Measurements from ENCODE around the gene CYP19A1. TPM values are rescaled to one million over a fixed set of nuclear protein-coding genes. Genes with fewer than 3 reads are reported as not detected.
A peak's percentile ranks its signal among the peaks of the same experiment; 100 is the strongest.

CYP19A1 gene
- total and polyA plus RNA-seq, 9 of the 15 experiments (the other 6 are each of a cell fraction or from before 2014, with no cell fraction given), result 0.16 to 0.63 (median 0.47) TPM; not detected in 3

GRCh38 chr15:51318382-51319150 lies 19.8 kb downstream of the CYP19A1 start:
- ChIA-PET CTCF (ENCODE audit: low intra/inter-chr PET ratio) (no interaction called here), POLR2A (interaction anchor here (0.6 to 0.7 kb wide), 2 partner anchors 26 to 464 kb away, joined by 3 read pairs; no protein-coding TSS in a partner anchor)
- Histone ChIP-seq H3K79me2 (ENCODE audit: control insufficient read depth, insufficient read depth, low read length) (no peaks in the 10 kb centered on the region), H3K27me3 (ENCODE audit: control insufficient read depth in 2 of 2, insufficient read depth in 2 of 2, low read length in 2 of 2) (peaks cover 3 to 12% of the 10 kb centered on the region in 2 experiments; a peak in 3 of 5 replicates), H3K4me3 (no peak overlapping the region), H3K36me3 (ENCODE audit: control insufficient read depth, insufficient read depth, low read length) (no peaks in the 10 kb centered on the region), H3K9me3 (replicated peaks; ENCODE audit: control insufficient read depth, insufficient read depth, low read depth, low read length) (no peaks in the 10 kb centered on the region), H2AFZ (ENCODE audit: low read depth, low read length) (no peak overlapping the region), H4K20me1 (replicated peaks; ENCODE audit: control insufficient read depth, insufficient read depth, low read length) (no peaks in the 10 kb centered on the region; the same call in 1 of the 2 replicates), H3K4me2 (ENCODE audit: insufficient read depth, low read length) (no peak overlapping the region), H3K4me1 (replicated peaks in 1 of 2; ENCODE audit: control insufficient read depth in 2 of 2, insufficient read depth in 2 of 2, low read length in 2 of 2) (no peaks in the 10 kb centered on the region; a peak in 1 of 5 replicates), H3K9me1 (ENCODE audit: control insufficient read depth, insufficient read depth, low read length) (no peaks in the 10 kb centered on the region), H3K27ac (ENCODE audit: extremely low read depth, low read depth, low read length) (no peak overlapping the region), H3K9ac (ENCODE audit: insufficient read depth in 1 of 2, low read depth in 2 of 2, low read length in 2 of 2) (no peak overlapping the region)
- peak; percentile 74 for TF ChIP-seq CEBPB (tag; IDR thresholded peaks at IDR 0.05)
- TF ChIP-seq CEBPG (CRISPR knock-in tag; IDR thresholded peaks at IDR 0.05), result no peak
- peak; percentile 34 to 80; a peak in 3 of 4 replicates for TF ChIP-seq CEBPG (tag; conservative IDR thresholded peaks at IDR 0.05 in 1 of 2, IDR thresholded peaks at IDR 0.05 in 1 of 2)
- no peak for TF ChIP-seq ZNF696 (CRISPR knock-in tag; conservative IDR thresholded peaks at IDR 0.05)
- no TSS peak for BruUV-seq (replicated peaks)
- no peak for FAIRE-seq
- DNase-seq (ENCODE audit: extremely low read depth in 1 of 4, low spot score in 3 of 4), result no peak
- intact Hi-C loops (cut with micrococcal nuclease) (no loop called here), in situ Hi-C loops (cut with MboI) (no loop called here)
- WGBS (ENCODE audit: insufficient coverage, low coverage, missing lambda C conversion rate), result 2% methylated on average over 7 of the region's 7 CpGs
- no peak for ATAC-seq

GRCh38 chr15:51316636-51317035 lies 21.8 kb downstream of the CYP19A1 start:
- no peak for FAIRE-seq
- Histone ChIP-seq H3K4me3 (no peak overlapping the region), H3K36me3 (ENCODE audit: control insufficient read depth, insufficient read depth, low read length) (no peaks in the 10 kb centered on the region), H3K9me3 (replicated peaks; ENCODE audit: control insufficient read depth, insufficient read depth, low read depth, low read length) (no peaks in the 10 kb centered on the region), H3K27me3 (ENCODE audit: control insufficient read depth in 2 of 2, insufficient read depth in 2 of 2, low read length in 2 of 2) (peaks cover 3 to 10% of the 10 kb centered on the region in 2 experiments; a peak in 3 of 5 replicates), H2AFZ (ENCODE audit: low read depth, low read length) (no peak overlapping the region), H3K79me2 (ENCODE audit: control insufficient read depth, insufficient read depth, low read length) (no peaks in the 10 kb centered on the region), H3K4me2 (ENCODE audit: insufficient read depth, low read length) (no peak overlapping the region), H4K20me1 (replicated peaks; ENCODE audit: control insufficient read depth, insufficient read depth, low read length) (no peaks in the 10 kb centered on the region; the same call in 1 of the 2 replicates), H3K9me1 (ENCODE audit: control insufficient read depth, insufficient read depth, low read length) (no peaks in the 10 kb centered on the region), H3K4me1 (replicated peaks in 1 of 2; ENCODE audit: control insufficient read depth in 2 of 2, insufficient read depth in 2 of 2, low read length in 2 of 2) (no peaks in the 10 kb centered on the region), H3K27ac (ENCODE audit: extremely low read depth, low read depth, low read length) (no peak overlapping the region), H3K9ac (ENCODE audit: insufficient read depth in 1 of 2, low read depth in 2 of 2, low read length in 2 of 2) (no peak overlapping the region)
- BruUV-seq (replicated peaks), result no TSS peak
- CTCF ChIA-PET (ENCODE audit: low intra/inter-chr PET ratio), result no interaction called here
- POLR2A ChIA-PET, result no interaction called here
- 9% methylated on average over 1 of the region's 1 CpG for WGBS (ENCODE audit: insufficient coverage, low coverage, missing lambda C conversion rate)
- DNase-seq (ENCODE audit: extremely low read depth in 1 of 4, low spot score in 3 of 4), result no peak
- ATAC-seq, result no peak
- in situ Hi-C loops (cut with MboI), result no loop called here
- intact Hi-C loops (cut with micrococcal nuclease), result no loop called here
- TF ChIP-seq ZNF639 (CRISPR knock-in tag; conservative IDR thresholded peaks at IDR 0.05 in 1 of 2, IDR thresholded peaks at IDR 0.05 in 1 of 2) (no peak), JUNB (CRISPR knock-in tag; conservative IDR thresholded peaks at IDR 0.05) (no peak), MAX (CRISPR knock-in tag; IDR thresholded peaks at IDR 0.05) (no peak), MEIS2 (IDR thresholded peaks at IDR 0.05; ENCODE audit: partially characterized antibody) (no peak), ZNF124 (CRISPR knock-in tag; IDR thresholded peaks at IDR 0.05) (no peak), DEAF1 (CRISPR knock-in tag; IDR thresholded peaks at IDR 0.05) (no peak), NFXL1 (CRISPR knock-in tag; IDR thresholded peaks at IDR 0.05) (no peak)

Measured in K562 (cell line).